Adrenal gland (tissue), 19 donors: ENCODE data around the gene AFP. TPM values are rescaled to one million over a fixed set of nuclear protein-coding genes. Genes with fewer than 3 reads are reported as not detected.
"Not testable (repeated sequence)": the region's sequence is repeated elsewhere in the genome, so short reads cannot be mapped to it uniquely, and the experiment has no call there.

ENCODE experiments used
- DNase-seq, 7 donors: peaks; one replicate each; pipeline ENCODE4 v3.0.0-alpha.2; 2019 to 2020
- H3K27ac ChIP-seq, 5 donors: fragments of 200-600 bp; sonication (generic) in 4 of 5; 1 replicate in 3 of 5; 2 replicates in 2 of 5; pipeline versions ENCODE4 v1.5.1 to v1.8.0; 2016 to 2020; ENCODE audit warnings: mild to moderate bottlenecking in 1 of 5
- H3K27me3 ChIP-seq: fragments of 200-600 bp; 2 replicates; pipeline ENCODE4 v1.8.0; 2021
- H3K36me3 ChIP-seq, 2 donors: fragments of 200-600 bp; replicated peaks in 1 of 2; 1 replicate in 1 of 2; 2 replicates in 1 of 2; pipeline versions ENCODE4 v1.5.1 to v1.8.0; 2018 to 2022
- H3K4me1 ChIP-seq, 2 donors: fragments of 200-600 bp; replicated peaks in 1 of 2; 1 replicate in 1 of 2; 2 replicates in 1 of 2; pipeline versions ENCODE4 v1.5.1 to v1.8.0; 2018 to 2021
- H3K4me3 ChIP-seq, 4 donors: fragments of 200-600 bp; sonication (generic) in 3 of 4; one replicate each; pipeline ENCODE4 v1.5.1; 2016 to 2018
- H3K9me3 ChIP-seq, 3 donors: fragments of 200-600 bp; sonication (generic) in 1 of 3; replicated peaks in 1 of 3; 1 replicate in 2 of 3; 2 replicates in 1 of 3; pipeline versions ENCODE4 v1.5.1 to v1.8.0; 2016 to 2021
- CTCF ChIP-seq, 6 experiments: fragments of 450-650 bp in 4 of 6; fragments of 200-600 bp in 2 of 6; sonication (generic) in 1 of 6; IDR thresholded peaks; 1 replicate in 5 of 6; 2 replicates in 1 of 6; pipeline versions ENCODE4 v1.5.1 to v1.8.0; 2016 to 2021; ENCODE audit warnings: antibody characterized with exemption in 6 of 6, mild to moderate bottlenecking in 2 of 6, moderate library complexity in 1 of 6
- POLR2A ChIP-seq, 2 donors: fragments of 450-650 bp; IDR thresholded peaks; one replicate each; pipeline ENCODE4 v1.6.1; 2017; ENCODE audit warnings: antibody characterized with exemption in 2 of 2, mild to moderate bottlenecking in 2 of 2, moderate library complexity in 1 of 2
- WGBS, 4 donors: extraction: QIAGEN DNeasy Blood & Tissue Kit in 2 of 4; methylation state at CpG; one replicate each; pipeline versions ENCODE4 v1.1.5 to v1.1.7; 2013 to 2017; 5-methylcytosine and 5-hydroxymethylcytosine counted together
- intact Hi-C, 2 donors: fragments of 100-400 bp; cut with DNase I; formaldehyde crosslinking; loops; one replicate each; pipeline versions ENCODE4 v1.14.1 to v1.15.0; 2022 to 2023
- long read RNA-seq, 10 donors: library from polyadenylated mRNA in 3 of 10; unstranded in 2 of 10; stranded (forward) in 1 of 10; transcript quantifications; one replicate each; pipeline ENCODE4 v2.0.0 and lab custom pipeline, GENCODE V29; 2021 to 2026
- polyA plus RNA-seq, 3 donors: library from polyadenylated mRNA; stranded (reverse); fragments of 200-250 nt in 2 of 3; fragments of 350-450 nt in 1 of 3; fragmentation: Illumina TruSeq in 1 of 3; extraction: RNeasy Lipid Tissue Mini Kit (QIAGEN cat#74804) in 1 of 3; gene quantifications; one replicate each; pipeline ENCODE4 v1.2.3, GENCODE V29; 2013 to 2014
- total RNA-seq, 9 donors: library from RNA; depleted of rRNA in 4 of 9; stranded (reverse); fragments of >200 nt in 4 of 9; fragments of 120-200 nt in 1 of 9; fragmentation: NEBNext Ultra II Directional in 1 of 9; extraction: Animal tissue kit (Norgen Biotek cat#: 25700) in 1 of 9; gene quantifications; one replicate each; pipeline versions ENCODE4 v1.1.0 to v1.2.4, GENCODE V29; 2013 to 2023
- donor health status: healthy with polysubstance abuse.
- donor health status: Bipolar disorder and iron deficiency.
- donor health status: DM: yes; HTN: yes; CAD: no.
- donor health status: DM: no; HTN: no; CAD: no.
- donor health status: DM: no; HTN: no; CAD: no.
- donor health status: DM: yes; HTN: yes; CAD: no.

The AFP gene
- total RNA-seq (1 to 10 TPM in 3 of 9 donors, under 1 TPM in 1, not detected in 5; 0.83 to 1.5 (median 1.1) TPM), polyA plus RNA-seq (1 to 10 TPM in 1 of 3 donors, under 1 TPM in 2; 0.16 to 2.3 (median 0.40) TPM)
- long read RNA-seq, donor 1, transcript AFP-202 (15 exons, 2,484 nt): major isoform, 9 of 9 reads
- long read RNA-seq, donor 1, partial matches to known transcripts: 0 of 9 reads
- long read RNA-seq, donor 1, other reads (novel, unspliced or antisense): 0 of 9 reads
- long read RNA-seq, donor 2: 0 reads
- long read RNA-seq, donor 3, partial matches to known transcripts: 0 of 3 reads
- long read RNA-seq, donor 3, other reads (novel, unspliced or antisense): 0 of 3 reads
- long read RNA-seq, donor 4: 0 reads
- long read RNA-seq, donor 5: 0 reads
- long read RNA-seq, donor 6, partial matches to known transcripts: 0 of 1 reads
- long read RNA-seq, donor 6, other reads (novel, unspliced or antisense): 1 of 1 reads
- long read RNA-seq, donor 7, partial matches to known transcripts: 0 of 1 reads
- long read RNA-seq, donor 7, other reads (novel, unspliced or antisense): 0 of 1 reads
- long read RNA-seq, donor 8, transcript AFP-202 (15 exons, 2,484 nt): major isoform, 469 of 918 reads
- long read RNA-seq, donor 8, transcript AFP-204 (5 exons, 728 nt): minor isoform, 22 of 918 reads
- long read RNA-seq, donor 8, partial matches to known transcripts: 384 of 918 reads
- long read RNA-seq, donor 8, other reads (novel, unspliced or antisense): 43 of 918 reads
- long read RNA-seq, donor 9: 0 reads
- long read RNA-seq, donor 10, transcript AFP-202 (15 exons, 2,484 nt): major isoform, 31 of 44 reads
- long read RNA-seq, donor 10, partial matches to known transcripts: 12 of 44 reads
- long read RNA-seq, donor 10, other reads (novel, unspliced or antisense): 0 of 44 reads

GRCh38 chr4:73435984-73436383 lies at the start of gene AFP:
Gene AFP (plus strand): TSS chr4:73436221. CDS start chr4:73436263, 42 bp downstream.
- TF ChIP-seq POLR2A (IDR thresholded peaks at IDR 0.05) (no peak), CTCF (IDR thresholded peaks at IDR 0.05) (no peak)
- no peak for DNase-seq
- intact Hi-C loops: no loop called here
- H3K36me3 ChIP-seq: no peaks in the 10 kb centered on the region
- H3K4me1 ChIP-seq: no peaks in the 10 kb centered on the region
- no peak within 1 kb of the TSS for H3K4me3 ChIP-seq
- no peaks in the 10 kb centered on the region for H3K9me3 ChIP-seq
- H3K27me3 ChIP-seq: no peaks in the 10 kb centered on the region
- H3K27ac ChIP-seq: no peak within 1 kb of the TSS
- 69 to 82% (median 78%) methylated on average over 1 of the region's 1 CpG for WGBS, 4 donors

GRCh38 chr4:73387552-73387951 lies 48.5 kb upstream of the AFP start:
- TF ChIP-seq CTCF (IDR thresholded peaks at IDR 0.05): no peak
- no peak for TF ChIP-seq POLR2A (IDR thresholded peaks at IDR 0.05)
- Histone ChIP-seq H3K27ac (no peak overlapping the region), H3K9me3 (no peaks in the 10 kb centered on the region), H3K4me1 (no peaks in the 10 kb centered on the region), H3K36me3 (no peaks in the 10 kb centered on the region), H3K4me3 (no peak overlapping the region), H3K27me3 (no peaks in the 10 kb centered on the region)
- intact Hi-C loops: no loop called here
- no peak for DNase-seq

GRCh38 chr4:73388887-73389286 lies 47.1 kb upstream of the AFP start:
- H3K4me1 ChIP-seq: no peaks in the 10 kb centered on the region
- DNase-seq: no peak
- WGBS, 4 donors: 46 to 82% (median 72%) methylated on average over 1 of the region's 1 CpG
- H3K27ac ChIP-seq: no peak overlapping the region
- no peaks in the 10 kb centered on the region for H3K9me3 ChIP-seq
- intact Hi-C loops: no loop called here
- no peaks in the 10 kb centered on the region for H3K36me3 ChIP-seq
- H3K4me3 ChIP-seq: no peak overlapping the region
- H3K27me3 ChIP-seq: no peaks in the 10 kb centered on the region
- no peak for TF ChIP-seq CTCF (IDR thresholded peaks at IDR 0.05)
- TF ChIP-seq POLR2A (IDR thresholded peaks at IDR 0.05): no peak

- intact Hi-C loops: not testable (repeated sequence)
- 81 to 92% (median 87%) methylated on average over 2 of the region's 2 CpGs for WGBS, 4 donors
These were observed 46.4 kb upstream of the AFP start for GRCh38 chr4:73389663-73390062.

More at GRCh38 chr4:73389663-73390062, 46.4 kb upstream of the AFP start:
- not testable (repeated sequence) for DNase-seq, H3K9me3 ChIP-seq, H3K27me3 ChIP-seq, H3K27ac ChIP-seq, H3K4me1 ChIP-seq, H3K36me3 ChIP-seq, H3K4me3 ChIP-seq
